HepG2 (cell line): ENCODE results near the gene EHD1. TPM values are rescaled to one million over a fixed set of nuclear protein-coding genes. Genes with fewer than 3 reads are reported as not detected.

ENCODE experiments used
- ARID5B ChIP-seq: IDR thresholded peaks from 2 replicates; pipeline ENCODE4 v1.4.0; 2020; ENCODE audit warnings: mild to moderate bottlenecking, missing genetic modification reagents
- GMEB2 ChIP-seq: IDR thresholded peaks from 2 replicates; pipeline ENCODE4 v1.6.1; 2016; ENCODE audit warnings: missing biosample characterization, missing genetic modification reagents, low read depth
- HBP1 ChIP-seq: IDR thresholded peaks from 2 replicates; pipeline ENCODE4 v1.6.1; 2016; ENCODE audit warnings: low read depth, control low read depth
- HOXA3 ChIP-seq: sonication (generic); formaldehyde crosslinking; IDR thresholded peaks from 2 replicates; pipeline ENCODE4 v1.5.0; 2020; ENCODE audit warnings: missing genetic modification reagents
- KLF13 ChIP-seq: sonication (generic); formaldehyde crosslinking; IDR thresholded peaks from 2 replicates; pipeline ENCODE4 v1.4.0; 2020; ENCODE audit warnings: mild to moderate bottlenecking, missing genetic modification reagents
- MAZ ChIP-seq, 2 experiments: sonication (generic) in 1 of 2; formaldehyde crosslinking in 1 of 2; IDR thresholded peaks; 2 replicates each; pipeline versions ENCODE4 v1.5.0 to v1.6.1; 2012 to 2020; ENCODE audit warnings: low read depth in 2 of 2, mild to moderate bottlenecking in 2 of 2, borderline replicate concordance in 1 of 2, improper control_type of control experiment in 1 of 2, low read length in 1 of 2, missing genetic modification reagents in 1 of 2, moderate library complexity in 1 of 2
- PAX8 ChIP-seq: sonication (generic); formaldehyde crosslinking; IDR thresholded peaks from 2 replicates; pipeline ENCODE4 v1.8.0; 2022; ENCODE audit warnings: mild to moderate bottlenecking, missing genetic modification reagents, borderline replicate concordance
- RBM39 ChIP-seq: fragments of 200-400 bp; formaldehyde crosslinking; IDR thresholded peaks from one replicate; pipeline ENCODE4 v1.6.1; 2018; ENCODE audit warnings: antibody characterized with exemption, mild to moderate bottlenecking, low read depth, low read length; ENCODE audit not compliant: poor library complexity, severe bottlenecking
- SMAD1 ChIP-seq: sonication (generic); formaldehyde crosslinking; IDR thresholded peaks from 2 replicates; pipeline ENCODE4 v1.4.0; 2020; ENCODE audit warnings: missing genetic modification reagents, low read depth, mild to moderate bottlenecking, borderline replicate concordance
- TSC22D2 ChIP-seq: sonication (generic); formaldehyde crosslinking; IDR thresholded peaks from 2 replicates; pipeline ENCODE4 v1.5.1; 2020; ENCODE audit warnings: missing genetic modification reagents, mild to moderate bottlenecking, borderline replicate concordance
- ZBTB49 ChIP-seq: sonication (generic); formaldehyde crosslinking; IDR thresholded peaks from 2 replicates; pipeline ENCODE4 v1.4.0; 2020; ENCODE audit warnings: missing genetic modification reagents, borderline replicate concordance
- ZNF17 ChIP-seq: sonication (generic); formaldehyde crosslinking; IDR thresholded peaks from 2 replicates; pipeline ENCODE4 v1.5.0; 2020; ENCODE audit warnings: mild to moderate bottlenecking, missing genetic modification reagents
- ZNF263 ChIP-seq: sonication (generic); formaldehyde crosslinking; IDR thresholded peaks from 2 replicates; pipeline ENCODE4 v1.4.0; 2020; ENCODE audit warnings: missing genetic modification reagents
- ZNF331 ChIP-seq: sonication (generic); formaldehyde crosslinking; IDR thresholded peaks from 2 replicates; pipeline ENCODE4 v1.4.0; 2020; ENCODE audit warnings: missing genetic modification reagents
- ZNF367 ChIP-seq: sonication (generic); formaldehyde crosslinking; IDR thresholded peaks from 2 replicates; pipeline ENCODE4 v1.4.0; 2020; ENCODE audit warnings: missing genetic modification reagents, borderline replicate concordance
- ZNF441 ChIP-seq: sonication (generic); formaldehyde crosslinking; IDR thresholded peaks from 2 replicates; pipeline ENCODE4 v1.7.0; 2021; ENCODE audit warnings: missing genetic modification reagents, borderline replicate concordance
- ZNF556 ChIP-seq: sonication (generic); formaldehyde crosslinking; IDR thresholded peaks from 2 replicates; pipeline ENCODE4 v1.4.0; 2020; ENCODE audit warnings: mild to moderate bottlenecking, missing genetic modification reagents, borderline replicate concordance
- ZNF569 ChIP-seq: sonication (generic); formaldehyde crosslinking; IDR thresholded peaks from 2 replicates; pipeline ENCODE4 v1.5.0; 2020; ENCODE audit warnings: mild to moderate bottlenecking, missing genetic modification reagents, moderate library complexity, borderline replicate concordance
- polyA plus RNA-seq, 8 experiments: library from polyadenylated mRNA; depleted of rRNA in 3 of 8; stranded (reverse) in 7 of 8; unstranded in 1 of 8; fragments of >200 nt; fragmentation: Illumina TruSeq in 4 of 8; extraction: Trizol in 4 of 8; gene quantifications; 2 replicates each; pipeline versions ENCODE4 v1.2.1 to v1.2.3, GENCODE V29; 2011 to 2016; ENCODE audit warnings: low read depth in 4 of 8, missing spikeins in 1 of 8, mixed read lengths in 1 of 8; ENCODE audit not compliant: insufficient read depth in 1 of 8
- total RNA-seq, 5 experiments: library from RNA; depleted of rRNA; stranded (reverse); fragments of >200 nt; fragmentation: Illumina TruSeq; extraction: Trizol; gene quantifications; 2 replicates each; pipeline ENCODE4 v1.2.3, GENCODE V29; 2016; ENCODE audit warnings: low read depth in 1 of 5

The EHD1 gene
- total and polyA plus RNA-seq, 2 of the 13 experiments (the other 11 are each of a cell fraction or from before 2014, with no cell fraction given), result 23.6 to 26.6 TPM

GRCh38 chr11:64878494-64879243 is at the start of gene EHD1 (continued):
- TF ChIP-seq HOXA3 (CRISPR knock-in tag) (peak; percentile 67; the same call in 1 of the 2 replicates), ZNF263 (CRISPR knock-in tag) (peak; percentile 56), PAX8 (CRISPR knock-in tag) (0 out of 2 replicates have a peak, but pooled peaks have one; percentile 41), ZNF331 (CRISPR knock-in tag) (peak; percentile 48; the same call in 1 of the 2 replicates), RBM39 (peak; percentile 66), KLF13 (CRISPR knock-in tag) (no peak), ARID5B (CRISPR knock-in tag) (no peak; the same call in none of the 2 replicates), ZNF367 (CRISPR knock-in tag) (no peak), ZNF556 (CRISPR knock-in tag) (peak; percentile 63), MAZ (IDR thresholded peaks at IDR 0.05; ENCODE audit: borderline replicate concordance, low read depth, low read length) (peak; percentile 94), MAZ (CRISPR knock-in tag; IDR thresholded peaks at IDR 0.05; ENCODE audit: low read depth) (peak; percentile 93), ZNF17 (CRISPR knock-in tag) (no peak), HBP1 (0 out of 2 replicates have a peak, but pooled peaks have one; percentile 17), SMAD1 (no peak; the same call in 1 of the 2 replicates), ZNF569 (CRISPR knock-in tag) (0 out of 2 replicates have a peak, but pooled peaks have one; percentile 31), TSC22D2 (CRISPR knock-in tag) (no peak), ZNF441 (CRISPR knock-in tag) (peak; percentile 86), GMEB2 (no peak), ZBTB49 (CRISPR knock-in tag) (no peak)
